Measurements from ENCODE around the gene TRIO.

The TRIO gene

DNA sequence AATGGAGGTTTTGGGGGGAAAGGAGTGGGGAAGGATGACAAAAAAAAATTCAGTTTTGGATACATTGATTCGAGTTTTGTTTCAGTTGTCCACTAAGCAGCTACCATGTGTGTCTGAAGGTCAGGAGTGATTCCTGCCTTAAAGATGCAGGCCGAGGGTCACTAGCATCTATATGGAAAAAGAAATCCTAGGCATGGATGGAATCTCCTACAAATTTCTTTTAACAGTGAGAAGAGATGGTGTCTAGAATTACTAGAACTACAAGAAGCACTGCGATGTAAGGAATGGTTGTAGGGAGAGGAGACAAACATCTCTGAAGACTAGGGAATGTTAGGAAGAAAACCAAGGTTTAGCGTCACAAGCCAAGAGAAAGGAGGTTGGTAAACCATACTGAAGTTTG lies 19.6 kb upstream of the TRIO start:
- no peak for DNase-seq (ENCODE audit: low read depth, low spot score)

DNA sequence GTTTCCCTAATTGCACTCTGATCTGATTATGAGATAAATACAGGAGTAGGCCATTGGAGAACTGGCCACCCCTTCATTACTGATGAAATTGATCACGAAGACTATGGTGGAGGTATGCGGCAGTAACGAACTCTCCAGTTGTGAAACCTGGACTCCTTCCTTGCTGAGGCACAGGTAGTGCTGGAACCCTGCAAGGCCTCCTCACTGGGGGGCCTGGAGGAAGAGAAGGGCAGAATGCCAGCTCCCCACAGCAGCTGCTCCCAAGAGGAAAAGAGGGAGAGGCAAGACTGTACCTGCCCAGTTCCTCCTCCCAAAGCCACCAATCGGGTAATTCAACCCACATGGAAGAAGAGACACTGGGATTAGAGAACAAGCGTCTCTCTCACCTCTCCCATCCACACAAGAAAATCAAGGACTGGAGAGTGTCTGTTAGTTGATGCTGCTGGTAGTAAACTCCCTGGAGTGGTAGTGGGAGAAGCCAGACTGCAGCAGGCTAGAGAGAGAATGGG lies 19.1 kb upstream of the TRIO start:
- no peak for DNase-seq (ENCODE audit: low read depth, low spot score)

DNA sequence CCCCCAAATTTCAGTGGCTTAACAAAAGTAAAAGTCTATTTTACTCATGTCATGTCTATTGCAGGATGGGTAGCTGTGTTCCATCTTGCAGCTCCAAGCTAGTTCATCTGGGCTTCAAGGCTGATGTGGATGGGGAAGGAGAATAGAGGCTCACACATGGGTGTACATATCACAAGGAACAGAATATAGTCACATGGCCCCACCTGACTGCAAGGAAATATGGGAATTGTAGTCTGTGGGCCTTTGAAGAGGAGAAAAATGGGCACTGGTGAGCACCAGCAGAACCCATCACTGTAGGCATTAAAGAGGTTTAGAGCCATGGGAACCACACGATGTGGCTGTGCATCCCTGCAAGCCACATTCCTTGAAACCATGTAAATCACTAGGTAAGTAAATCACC lies 17.9 kb upstream of the TRIO start:
- no peak for DNase-seq (ENCODE audit: low read depth, low spot score)

DNA sequence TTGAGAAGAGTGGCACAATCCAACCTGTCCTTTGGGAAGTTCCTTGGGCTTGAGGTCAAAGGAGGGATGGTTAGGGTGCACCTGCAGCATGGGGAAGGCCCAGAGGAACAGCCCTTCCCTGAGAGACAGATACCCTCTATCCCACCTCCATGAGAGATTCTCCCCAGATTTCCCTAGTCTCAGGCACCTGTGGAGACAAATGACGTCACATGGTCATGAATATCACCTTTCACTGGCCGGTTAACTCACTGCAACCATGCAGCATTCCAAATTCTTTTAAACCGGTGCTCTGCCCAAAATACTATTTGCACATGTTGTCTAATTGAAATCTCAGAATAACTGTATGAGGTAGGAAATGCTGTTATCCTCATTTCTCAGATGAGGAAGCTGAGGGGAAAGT lies 15.6 kb upstream of the TRIO start:
- DNase-seq (ENCODE audit: low read depth, low spot score), result no peak

DNA sequence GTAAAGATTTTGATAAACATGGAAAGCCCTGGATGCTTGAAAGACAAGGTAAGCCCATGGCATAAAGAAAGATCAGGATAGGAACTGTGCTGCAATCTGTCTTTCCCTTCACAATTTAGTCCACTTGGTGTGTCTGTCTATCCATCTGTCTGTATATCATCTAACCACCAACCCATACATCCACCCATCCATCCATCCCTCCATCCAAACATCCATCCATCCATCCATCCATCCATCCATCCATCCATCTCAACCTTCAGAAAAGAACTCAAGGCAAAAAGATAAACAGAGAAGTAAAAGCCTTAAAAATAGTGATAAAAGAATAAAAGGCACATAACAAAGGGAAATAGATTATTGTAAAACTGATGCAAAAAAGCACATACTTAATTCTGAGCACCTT lies 15.1 kb upstream of the TRIO start:
- DNase-seq (ENCODE audit: low read depth, low spot score), result no peak

DNA sequence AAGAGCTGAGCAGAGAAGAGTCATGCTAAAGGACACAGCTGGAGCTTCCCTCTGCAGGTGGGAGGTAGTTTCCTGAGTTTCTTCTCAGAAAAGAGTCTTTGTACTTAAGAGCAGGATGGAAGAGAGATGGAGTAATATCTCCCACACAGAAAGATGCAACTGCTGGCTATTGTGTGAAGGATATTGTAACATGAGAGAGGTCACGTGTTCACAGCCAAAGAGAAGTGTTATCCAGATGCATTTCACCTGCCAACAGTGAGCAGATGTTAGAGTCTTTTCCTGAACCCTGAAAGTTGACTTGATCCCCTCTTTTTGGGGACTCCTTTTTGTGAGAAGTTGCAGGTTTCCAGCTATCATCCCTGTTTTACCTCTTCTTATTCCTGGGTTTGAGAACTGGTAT lies 14.0 kb upstream of the TRIO start:
- no peak for DNase-seq (ENCODE audit: low read depth, low spot score)

DNA sequence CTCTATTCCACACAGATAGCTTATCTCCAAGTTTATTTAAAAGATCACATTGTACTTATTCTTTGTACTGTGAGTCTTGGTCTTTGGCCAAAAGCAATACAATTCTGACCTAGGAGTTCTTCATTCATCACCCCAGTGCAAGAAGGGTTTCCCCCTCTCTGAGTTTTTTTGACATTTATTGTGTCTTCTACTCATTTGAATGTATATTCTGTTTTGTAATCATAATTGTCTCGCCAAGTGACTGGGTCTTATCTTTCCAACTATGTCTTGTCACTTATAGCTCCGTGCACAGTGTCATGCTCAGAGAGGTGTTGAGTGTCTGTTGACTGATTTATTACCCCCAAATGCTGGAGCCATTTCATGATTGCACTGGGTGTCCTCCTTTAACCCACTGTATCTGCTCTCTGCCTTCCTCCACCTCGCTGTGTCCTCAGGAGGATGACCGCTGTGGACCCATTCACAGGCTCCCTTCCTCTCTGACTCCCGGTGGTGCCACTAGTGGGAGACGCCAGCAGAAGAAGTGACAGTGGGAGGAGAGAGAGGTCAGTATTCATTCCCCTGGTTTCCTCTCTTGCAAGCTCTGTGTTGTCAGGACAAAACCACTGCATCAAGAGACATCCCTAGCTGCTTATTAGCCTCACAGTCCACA lies 11.2 kb upstream of the TRIO start:
- DNase-seq (ENCODE audit: low read depth, low spot score), result no peak

DNA sequence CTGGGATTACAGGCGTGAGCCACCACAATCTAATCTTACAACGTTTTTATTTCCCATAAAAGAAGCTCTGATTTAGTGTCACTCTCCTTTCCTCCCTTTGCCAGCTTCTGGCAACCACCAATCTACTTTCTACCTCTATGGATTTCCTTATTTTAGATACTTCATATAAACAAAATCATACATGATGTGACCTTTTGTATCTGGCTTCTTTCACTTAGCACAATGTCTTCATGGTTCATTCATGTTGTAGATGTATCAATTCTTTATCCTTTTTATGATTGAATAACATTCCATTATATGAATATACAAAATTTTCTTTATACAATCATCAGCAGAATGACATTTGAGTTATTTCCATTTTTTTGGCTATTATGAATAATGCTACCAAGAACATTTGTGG lies 9.7 kb upstream of the TRIO start:
- DNase-seq (ENCODE audit: low read depth, low spot score), result no peak

DNA sequence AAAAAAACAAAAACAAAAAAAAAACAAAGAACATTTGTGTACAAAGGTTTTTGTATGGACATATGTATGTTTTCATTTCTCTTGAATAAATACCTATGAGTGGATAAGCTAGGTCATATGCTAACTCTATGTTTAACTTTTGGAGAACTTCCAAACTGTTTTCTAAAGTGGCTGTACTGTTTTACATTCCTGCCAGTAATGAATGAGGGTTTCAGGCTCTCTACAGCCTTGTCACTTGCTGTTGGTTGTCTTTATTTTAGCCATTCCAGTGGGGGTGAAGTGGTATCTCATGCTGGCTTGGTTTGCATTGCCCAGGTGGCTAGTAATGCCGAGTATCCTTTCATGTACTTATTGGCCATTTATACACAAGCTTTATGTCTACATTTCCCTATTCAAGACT lies 9.1 kb upstream of the TRIO start:
- no peak for DNase-seq (ENCODE audit: low read depth, low spot score)

DNA sequence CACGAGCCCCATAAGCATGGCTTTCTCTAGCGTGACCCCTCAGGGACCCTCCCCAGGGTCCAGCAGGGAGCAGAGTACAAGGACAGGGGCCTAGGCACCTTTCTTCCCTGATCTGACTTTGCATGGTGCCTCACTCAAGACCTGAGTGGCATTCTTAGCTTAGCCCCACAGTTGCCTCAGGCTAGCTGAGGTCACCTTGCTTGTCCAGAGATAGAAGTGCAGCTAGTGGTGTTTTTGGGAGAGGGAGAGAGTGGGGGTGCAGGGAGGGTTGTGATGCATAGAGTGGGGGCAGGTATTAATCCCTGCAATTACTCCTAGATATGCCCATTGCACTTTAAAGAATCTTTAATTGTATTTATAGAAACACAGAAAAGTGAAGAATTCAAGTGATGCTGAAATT lies 8.4 kb upstream of the TRIO start:
- no peak for DNase-seq (ENCODE audit: low read depth, low spot score)

DNA sequence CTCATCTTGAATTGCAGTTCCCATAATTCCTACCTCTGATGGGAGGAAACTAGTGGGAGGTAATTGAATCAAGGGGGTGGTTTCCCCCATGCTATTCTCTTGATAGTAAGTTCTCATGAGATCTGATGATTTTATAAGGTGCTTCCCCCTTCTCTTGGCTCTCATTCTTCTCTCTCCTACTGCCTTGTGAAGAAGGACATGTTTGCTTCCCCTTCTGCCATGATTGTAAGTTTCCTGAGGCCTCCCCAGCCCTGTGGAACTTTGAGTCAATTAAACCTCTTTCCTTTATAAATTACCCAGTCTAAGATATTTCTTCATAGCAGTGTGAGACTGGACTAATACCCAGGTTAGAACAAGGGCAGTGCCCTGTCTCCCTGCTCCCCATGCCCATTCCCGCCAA lies 7.5 kb upstream of the TRIO start:
- no peak for DNase-seq (ENCODE audit: low read depth, low spot score)

DNA sequence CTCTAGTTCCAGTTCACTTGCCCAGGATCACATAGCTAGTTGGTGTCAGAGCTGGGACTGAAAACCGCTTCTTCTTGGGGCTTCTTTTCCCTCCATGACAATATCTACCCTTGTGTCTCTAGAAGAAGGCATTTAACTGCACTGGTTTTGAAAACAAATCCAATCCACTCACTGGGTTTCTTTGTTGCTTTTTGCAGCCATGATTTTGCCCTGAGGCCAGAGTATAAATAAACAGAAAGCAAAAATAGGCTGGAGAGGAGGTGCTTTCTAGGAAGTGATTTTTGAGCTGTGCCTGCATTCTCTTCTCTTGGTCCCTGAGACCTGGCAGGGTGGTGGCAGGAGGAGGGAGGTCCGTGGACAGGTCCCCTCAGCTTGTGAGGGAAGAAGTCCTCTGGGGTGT lies 6.9 kb upstream of the TRIO start:
- no peak for DNase-seq (ENCODE audit: low read depth, low spot score)

DNA sequence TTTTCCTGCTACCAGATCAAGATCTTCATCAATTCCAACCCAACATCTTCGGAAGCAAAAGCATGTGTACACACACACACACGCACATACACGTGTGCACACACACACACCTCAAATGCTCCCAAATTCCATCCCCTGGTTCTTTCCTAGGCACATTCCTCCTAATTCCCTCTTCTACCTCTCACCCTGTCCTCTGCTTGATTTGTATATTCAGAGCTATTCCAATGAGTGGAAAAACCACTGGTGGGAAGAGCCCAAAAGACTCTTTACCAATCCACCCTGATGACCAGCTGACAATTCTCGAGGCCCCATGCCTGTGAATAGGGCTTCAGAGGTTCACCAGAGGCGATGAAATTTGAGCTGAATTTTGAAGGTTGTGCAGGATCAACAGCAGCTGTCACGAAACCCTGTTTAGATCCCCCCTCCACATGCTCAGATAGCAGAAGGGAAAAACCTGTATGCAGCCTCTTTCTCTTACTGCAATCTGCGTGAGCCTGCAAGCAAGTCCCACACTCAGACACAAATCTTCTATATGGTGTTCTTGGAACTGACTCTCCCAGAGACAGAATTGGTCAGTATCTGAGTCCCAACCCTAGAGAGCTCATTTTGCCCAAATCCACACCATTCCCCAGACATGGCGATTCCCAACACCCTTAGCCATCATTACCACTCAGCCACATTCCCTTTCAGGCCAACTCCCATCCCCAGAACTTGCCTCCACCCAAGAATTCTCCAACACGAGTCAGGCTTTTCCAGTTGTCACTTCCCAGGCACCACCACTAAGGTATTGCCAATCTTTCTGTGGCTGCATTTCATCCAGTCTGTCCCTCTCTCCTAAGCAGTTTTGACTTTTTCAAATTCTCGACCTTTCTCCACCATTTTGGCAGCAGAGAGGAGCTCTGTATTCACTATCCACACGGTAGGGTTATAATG lies 4.3 kb upstream of the TRIO start:
- no peak for DNase-seq (ENCODE audit: low read depth, low spot score)

DNA sequence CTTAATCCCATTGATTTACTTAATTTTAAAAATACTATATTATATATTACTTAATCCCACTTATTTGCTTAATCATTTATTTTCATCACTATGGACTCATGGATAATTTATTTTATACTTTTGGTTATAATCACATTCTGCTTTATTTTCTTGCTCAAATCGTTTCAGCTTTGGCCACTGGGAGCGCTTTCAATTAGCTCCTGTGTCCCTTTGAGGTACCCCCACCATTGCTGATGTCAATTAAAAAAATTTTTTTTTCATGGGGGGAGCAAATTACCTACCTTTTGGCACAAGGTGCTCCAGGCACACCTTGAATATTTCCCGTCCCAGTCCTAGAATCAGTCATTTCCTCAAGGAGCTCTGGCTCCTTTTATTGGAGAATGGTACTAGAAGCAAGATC lies 1.4 kb upstream of the TRIO start:
- no peak for DNase-seq (ENCODE audit: low read depth, low spot score)

DNA sequence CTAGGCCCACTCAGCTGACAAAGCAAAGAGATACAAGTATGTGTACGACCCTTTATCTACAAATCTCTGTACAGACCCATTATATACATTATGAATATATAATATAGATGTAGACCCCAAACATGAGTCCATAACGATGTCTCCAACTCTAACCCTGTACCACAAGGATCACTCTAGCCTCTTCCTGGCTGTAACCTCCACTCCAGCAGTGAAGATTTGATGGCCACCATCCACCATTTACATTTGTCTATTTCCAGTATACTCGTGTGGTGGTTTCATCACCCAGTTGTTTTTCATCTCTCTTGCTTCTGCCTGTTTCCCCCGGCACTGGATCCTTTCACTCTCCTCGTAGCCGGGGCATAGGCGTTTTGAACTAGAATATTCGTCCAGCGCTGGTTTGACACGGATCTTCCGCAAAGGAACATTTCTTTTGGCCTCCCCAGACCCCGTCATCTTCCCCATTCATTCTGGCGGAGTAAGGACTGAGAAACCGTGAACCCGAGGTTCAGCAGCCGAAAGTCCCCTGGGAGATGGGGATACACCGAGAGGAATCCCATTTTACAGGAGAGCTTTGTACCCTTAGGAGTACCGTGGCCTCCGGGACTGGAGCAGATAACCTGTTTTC lies 828 bp upstream of the TRIO start:
- DNase-seq (ENCODE audit: low read depth, low spot score), result no peak

DNA sequence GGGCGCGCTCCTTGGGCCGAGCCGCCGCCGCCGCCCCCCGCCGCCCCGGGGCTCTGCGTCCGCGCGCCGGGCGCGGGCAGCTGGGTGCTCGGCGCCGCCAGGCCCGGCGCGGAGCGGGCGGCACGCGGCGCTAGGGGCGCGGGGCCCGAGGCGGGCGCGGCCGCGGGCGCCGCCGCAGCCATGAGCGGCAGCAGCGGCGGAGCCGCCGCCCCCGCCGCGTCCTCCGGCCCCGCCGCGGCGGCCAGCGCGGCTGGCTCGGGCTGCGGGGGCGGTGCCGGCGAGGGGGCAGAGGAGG lies 351 bp downstream of the TRIO start:
- DNase-seq (ENCODE audit: low read depth, low spot score), result no peak

DNA sequence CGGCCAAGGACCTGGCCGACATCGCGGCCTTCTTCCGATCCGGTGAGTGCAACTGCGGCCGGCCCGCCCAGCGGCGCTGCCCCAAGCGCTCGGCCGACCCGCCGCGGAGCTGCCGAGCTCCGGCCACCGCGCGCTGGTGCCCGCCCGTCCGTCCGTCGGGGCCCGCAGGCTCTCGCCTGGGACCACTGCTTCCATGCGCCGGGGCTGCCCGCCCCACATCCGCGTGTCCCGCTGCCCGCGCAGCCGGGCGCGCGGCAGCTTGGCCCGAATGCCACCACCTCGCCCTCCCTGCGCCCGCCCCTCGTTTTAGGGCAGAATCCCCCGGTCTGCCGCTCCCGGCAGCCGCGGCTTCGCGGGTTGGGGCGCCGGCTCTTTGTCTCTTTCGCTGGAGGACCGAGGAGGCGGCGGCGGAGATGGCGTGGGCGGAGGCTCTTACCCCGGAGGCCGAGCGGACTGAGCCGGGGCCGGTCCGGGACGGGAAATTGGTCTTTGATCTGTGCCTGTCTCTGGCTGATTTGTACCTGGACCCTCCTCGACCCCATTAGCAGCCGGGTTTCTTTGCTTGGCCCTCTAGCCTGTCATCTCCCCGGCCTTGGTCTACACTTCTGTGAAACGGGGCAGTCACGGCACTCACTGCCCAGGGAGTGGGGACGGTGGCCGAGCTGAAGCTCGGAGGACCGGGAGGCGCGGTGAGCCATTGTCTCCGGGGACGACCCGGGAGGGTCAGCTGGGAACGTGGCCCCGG lies 871 bp downstream of the TRIO start:
- no peak for DNase-seq (ENCODE audit: low read depth, low spot score)

DNA sequence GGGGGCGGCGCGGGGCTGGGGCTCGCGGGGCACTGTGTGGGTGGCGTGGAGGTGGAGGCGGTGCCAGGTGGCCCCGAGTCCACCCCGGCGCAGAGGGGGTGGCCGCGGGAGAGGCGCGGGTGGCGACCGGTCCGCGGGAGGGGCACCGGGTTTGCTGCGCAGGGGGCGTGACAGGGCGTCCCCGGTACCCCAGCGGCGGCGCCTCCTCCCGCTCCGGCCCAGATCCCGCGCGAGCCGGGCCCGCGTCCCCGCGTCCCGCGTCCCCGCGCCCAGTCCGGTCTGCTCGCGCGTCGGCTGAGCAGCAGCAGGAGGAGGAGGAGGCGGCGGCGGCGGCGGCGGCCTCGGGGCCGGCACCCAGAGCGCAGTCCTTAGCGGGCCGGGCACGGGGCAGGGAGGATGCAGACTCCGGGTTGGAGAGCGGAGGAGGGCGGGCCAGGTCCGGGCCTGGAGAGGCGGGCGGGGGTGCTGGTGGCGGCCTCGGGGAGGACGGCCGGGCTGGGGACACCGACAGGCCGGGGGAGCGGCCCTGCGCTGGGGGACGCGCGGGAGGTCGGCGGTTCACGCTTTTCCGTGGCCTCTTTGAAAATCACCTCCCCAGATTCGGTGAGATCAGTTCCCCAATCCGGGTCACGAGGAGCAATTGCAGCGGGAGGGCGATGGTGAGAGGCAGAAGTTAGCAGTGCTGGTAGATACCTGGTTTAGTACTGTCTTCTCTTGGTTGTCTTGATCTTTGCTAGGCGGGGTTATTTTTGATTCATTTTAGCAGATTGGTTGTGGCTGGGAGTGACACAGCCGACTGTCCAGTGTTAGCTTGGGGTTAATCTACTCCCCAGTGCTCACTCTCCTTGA lies 1.7 kb downstream of the TRIO start:
- DNase-seq (ENCODE audit: low read depth, low spot score), result no peak

DNA sequence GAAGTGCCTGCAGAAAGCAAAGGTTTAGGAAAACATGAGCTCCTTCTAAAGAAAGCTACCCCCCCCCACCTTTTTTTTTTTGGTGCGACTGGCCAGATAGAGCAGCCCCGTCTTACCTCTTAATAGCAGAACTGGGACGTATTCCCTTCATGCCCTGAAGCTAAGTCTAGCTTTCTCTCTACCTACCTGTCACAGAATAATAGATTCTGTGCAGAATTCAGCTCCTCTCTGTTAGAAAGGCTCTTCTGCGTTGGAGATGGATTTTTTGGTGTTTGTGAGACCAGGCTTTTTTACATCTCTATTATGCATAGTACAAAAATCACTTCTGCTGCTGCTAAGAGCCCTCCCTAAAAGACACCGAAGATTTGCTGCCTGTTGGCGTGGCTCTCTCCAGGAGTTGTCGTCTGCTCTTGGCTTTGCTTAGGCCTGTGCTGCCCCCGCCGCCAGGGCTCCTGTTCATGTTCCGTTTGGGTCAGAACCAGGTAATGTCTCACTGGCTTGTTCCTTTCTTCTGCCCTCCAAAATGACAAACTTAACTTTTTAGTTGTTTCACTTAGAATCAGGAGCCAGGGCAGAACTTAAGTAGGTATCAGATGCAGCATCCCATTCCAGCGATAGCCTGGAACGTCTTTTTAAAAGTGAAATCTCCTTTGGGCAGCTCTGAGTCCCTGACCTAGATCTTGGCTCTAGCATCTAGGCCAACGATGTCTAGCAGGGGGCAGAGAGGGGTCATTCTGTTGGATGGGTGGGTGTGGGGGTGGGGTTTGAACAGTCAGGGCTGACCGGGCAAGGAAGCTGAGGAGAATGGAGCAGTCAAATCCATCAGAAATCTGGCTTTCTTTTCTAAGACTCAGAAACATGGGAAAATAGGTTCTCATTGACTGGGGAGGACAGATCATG lies 2.5 kb downstream of the TRIO start:
- DNase-seq (ENCODE audit: low read depth, low spot score), result no peak

DNA sequence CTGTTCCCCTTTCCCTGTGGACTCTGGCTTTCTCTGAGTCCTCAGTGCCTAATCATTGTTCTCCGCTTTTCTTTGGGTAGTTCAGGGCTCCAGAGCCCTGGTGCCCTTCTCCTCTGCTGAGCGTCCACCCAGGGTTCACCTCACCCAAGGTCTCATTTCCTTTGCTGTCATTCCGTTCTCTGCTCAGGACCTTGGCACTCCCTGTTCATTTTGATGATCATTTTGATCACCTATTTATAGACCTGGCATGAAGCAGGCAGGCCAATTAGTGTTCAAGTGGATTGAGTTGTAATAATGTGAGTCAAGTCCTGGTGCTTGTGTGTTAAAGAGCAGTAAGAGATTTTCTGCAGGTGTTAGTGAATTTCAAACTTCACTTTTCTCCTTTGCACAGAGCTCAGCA lies 3.6 kb downstream of the TRIO start:
- no peak for DNase-seq (ENCODE audit: low read depth, low spot score)
